GM23248 (cell line): Measurements from ENCODE around the gene CIAO3.

Experiments
- EZH2 ChIP-seq: fragments of 200-600 bp; sonication (generic); IDR thresholded peaks from 2 replicates; pipeline ENCODE4 v1.6.1; 2018; ENCODE audit warnings: antibody characterized with exemption, mild to moderate bottlenecking; ENCODE audit not compliant: insufficient read depth, poor library complexity, severe bottlenecking
- EZH2phosphoT487 ChIP-seq: fragments of 200-600 bp; sonication (generic); IDR thresholded peaks from 2 replicates; pipeline ENCODE4 v1.6.1; 2018; ENCODE audit warnings: antibody characterized with exemption, moderate library complexity, mild to moderate bottlenecking, low read depth; ENCODE audit not compliant: insufficient read depth

DNA sequence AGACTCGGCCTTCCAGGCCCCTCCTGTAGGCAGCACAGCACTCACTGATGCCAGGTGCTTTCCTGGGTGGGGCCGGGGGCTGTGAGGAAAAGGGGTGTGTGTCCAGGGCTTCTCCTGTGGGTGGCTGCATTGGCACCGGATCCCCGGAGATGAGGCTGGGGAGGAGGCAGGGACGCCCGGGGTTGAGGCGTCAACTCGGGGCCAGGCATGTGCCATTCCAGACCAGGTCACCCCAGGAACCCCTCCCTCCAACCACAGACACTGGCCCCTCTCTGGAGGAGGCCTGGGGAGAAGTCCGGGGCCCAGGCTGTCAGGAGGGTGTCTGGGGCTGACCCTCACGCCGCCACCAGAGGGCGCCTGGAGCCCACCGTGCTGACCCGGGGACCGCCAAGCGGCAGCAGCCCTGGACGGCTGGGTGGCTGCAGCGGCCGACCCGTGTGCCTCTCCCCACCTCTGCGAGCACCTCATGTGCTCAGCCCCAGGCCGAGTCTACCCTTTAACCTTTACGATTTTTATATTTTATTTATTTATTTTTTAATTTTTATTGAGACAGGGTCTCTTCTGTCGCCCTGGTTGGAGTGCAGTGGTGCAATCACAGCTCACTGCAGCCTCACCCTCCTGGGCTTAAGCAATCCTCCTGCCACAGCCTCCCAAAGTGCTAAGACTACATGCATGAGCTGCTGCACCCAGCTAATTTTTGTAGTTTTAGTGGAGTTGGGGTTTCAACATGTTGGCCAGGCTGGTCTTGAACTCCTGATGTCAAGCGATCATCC, 29.1 kb downstream of the CIAO3 start:
- no peak for TF ChIP-seq EZH2phosphoT487
- no peak for TF ChIP-seq EZH2
